MM.1S (cell line): Measurements from ENCODE around the gene PRDM1.
A peak's percentile ranks its signal among the peaks of the same experiment; 100 is the strongest.

Source experiments
- DNase-seq: peaks from one replicate; pipeline ENCODE4 v3.0.0-alpha.2; 2015
- H2AFZ ChIP-seq: fragments of 300-600 bp; sonication (generic); 2 replicates; pipeline ENCODE4 v1.6.0; 2016; ENCODE audit warnings: antibody characterized with exemption, low read length
- H3F3A ChIP-seq: fragments of 300-600 bp; sonication (generic); 2 replicates; pipeline ENCODE4 v1.6.1; 2016; ENCODE audit warnings: mild to moderate bottlenecking, antibody characterized with exemption, low read length, moderate library complexity, mixed read lengths; ENCODE audit not compliant: insufficient read depth
- H3K27ac ChIP-seq: fragments of 300-600 bp; sonication (generic); 2 replicates; pipeline ENCODE4 v1.5.1; 2016; ENCODE audit warnings: mild to moderate bottlenecking, low read length
- H3K27me3 ChIP-seq: fragments of 300-600 bp; sonication (generic); replicated peaks from 2 replicates; pipeline ENCODE4 v1.6.0; 2016; ENCODE audit warnings: low read length; ENCODE audit not compliant: insufficient read depth
- H3K36me3 ChIP-seq: fragments of 300-600 bp; sonication (generic); replicated peaks from 2 replicates; pipeline ENCODE4 v1.6.1; 2016; ENCODE audit warnings: mild to moderate bottlenecking, low read length, mixed read lengths; ENCODE audit not compliant: insufficient read depth
- H3K4me1 ChIP-seq: fragments of 300-600 bp; sonication (generic); 2 replicates; pipeline ENCODE4 v1.6.1; 2016; ENCODE audit warnings: low read length, mixed read lengths
- H3K4me2 ChIP-seq: fragments of 300-600 bp; sonication (generic); 2 replicates; pipeline ENCODE4 v1.6.0; 2016; ENCODE audit warnings: low read depth, low read length
- H3K4me3 ChIP-seq: fragments of 300-600 bp; sonication (generic); 2 replicates; pipeline ENCODE4 v1.5.1; 2016; ENCODE audit warnings: low read length, mixed read lengths
- H3K79me2 ChIP-seq: fragments of 300-600 bp; sonication (generic); 2 replicates; pipeline ENCODE4 v1.6.1; 2016; ENCODE audit warnings: mixed run types, low read length, mixed read lengths
- H3K9ac ChIP-seq: fragments of 300-600 bp; sonication (generic); 2 replicates; pipeline ENCODE4 v1.6.1; 2016; ENCODE audit warnings: low read length, mixed read lengths
- H3K9me2 ChIP-seq: fragments of 300-600 bp; sonication (generic); replicated peaks from 2 replicates; pipeline ENCODE4 v1.6.1; 2016; ENCODE audit warnings: mild to moderate bottlenecking, low read length, mixed read lengths; ENCODE audit not compliant: insufficient read depth
- H3K9me3 ChIP-seq: fragments of 300-600 bp; sonication (generic); replicated peaks from 2 replicates; pipeline ENCODE4 v1.6.1; 2016; ENCODE audit warnings: mild to moderate bottlenecking, low read length, mixed read lengths; ENCODE audit not compliant: insufficient read depth
- H4K20me1 ChIP-seq: fragments of 300-600 bp; sonication (generic); 2 replicates; pipeline ENCODE4 v1.6.1; 2016; ENCODE audit warnings: mild to moderate bottlenecking, low read length, moderate library complexity, mixed read lengths; ENCODE audit not compliant: insufficient read depth
- EZH2 ChIP-seq: fragments of 300-600 bp; sonication (generic); optimal IDR thresholded peaks from 2 replicates; pipeline ENCODE3; 2017; ENCODE audit warnings: low read depth, mild to moderate bottlenecking, antibody characterized with exemption, low read length, mixed read lengths
- EZH2phosphoT487 ChIP-seq: fragments of 300-600 bp; sonication (generic); IDR thresholded peaks from 2 replicates; pipeline ENCODE4 v1.6.1; 2018; ENCODE audit warnings: antibody characterized with exemption, low read length
- TF ChIP-seq, protein P1 (sequence below): fragments of 300-600 bp; sonication (generic); IDR thresholded peaks from 2 replicates; pipeline ENCODE4 v1.5.1; 2016; ENCODE audit warnings: antibody characterized with exemption, low read length, mixed read lengths

PRDM1 gene

DNA sequence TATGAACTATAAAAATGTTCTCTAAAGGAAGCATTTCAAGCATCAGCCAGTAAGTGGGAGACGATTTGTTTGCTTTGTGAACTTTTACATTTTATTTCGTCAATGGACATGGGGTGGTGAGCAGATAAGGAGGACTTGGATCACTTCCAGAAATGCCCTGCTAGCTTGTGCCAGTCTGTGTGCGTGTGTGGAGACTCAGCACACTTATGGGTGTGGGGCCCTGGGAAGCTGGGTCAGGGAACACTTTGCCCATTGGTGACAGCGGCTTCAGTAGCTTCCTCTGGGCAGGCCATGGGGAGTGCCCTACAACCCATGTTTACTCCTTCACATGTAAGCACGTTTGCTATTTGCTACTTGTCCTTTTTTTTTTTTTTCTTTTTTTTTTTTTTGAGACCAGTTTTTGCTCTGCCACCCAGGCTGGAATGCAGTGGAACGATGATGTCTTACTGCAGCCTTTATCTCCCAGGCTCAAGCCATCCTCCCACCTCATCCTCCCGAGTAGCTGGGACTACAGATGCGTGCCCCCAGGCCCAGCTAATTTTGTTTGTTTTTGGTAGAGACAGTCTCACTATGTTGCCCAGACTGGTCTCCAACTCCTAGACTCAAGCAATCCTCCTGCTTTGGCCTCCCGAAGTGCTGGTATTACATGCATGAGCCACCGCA lies 24.2 kb downstream of the PRDM1 start:
- Histone ChIP-seq H3F3A (peaks cover 76% of the 10 kb centered on the region), H3K4me2 (no peak overlapping the region), H2AFZ (no peak overlapping the region), H3K79me2 (peaks cover 34% of the 10 kb centered on the region), H3K9me2 (no peaks in the 10 kb centered on the region), H3K9ac (no peak overlapping the region), H3K9me3 (no peaks in the 10 kb centered on the region), H3K27me3 (no peaks in the 10 kb centered on the region), H4K20me1 (no peaks in the 10 kb centered on the region), H3K27ac (no peak overlapping the region; the same call in 1 of the 2 replicates), H3K4me1 (peaks cover 34% of the 10 kb centered on the region), H3K36me3 (peaks cover 16% of the 10 kb centered on the region), H3K4me3 (no peak overlapping the region)
- TF ChIP-seq EZH2 (no peak), EZH2phosphoT487 (no peak)
- TF ChIP-seq, protein P1, sequence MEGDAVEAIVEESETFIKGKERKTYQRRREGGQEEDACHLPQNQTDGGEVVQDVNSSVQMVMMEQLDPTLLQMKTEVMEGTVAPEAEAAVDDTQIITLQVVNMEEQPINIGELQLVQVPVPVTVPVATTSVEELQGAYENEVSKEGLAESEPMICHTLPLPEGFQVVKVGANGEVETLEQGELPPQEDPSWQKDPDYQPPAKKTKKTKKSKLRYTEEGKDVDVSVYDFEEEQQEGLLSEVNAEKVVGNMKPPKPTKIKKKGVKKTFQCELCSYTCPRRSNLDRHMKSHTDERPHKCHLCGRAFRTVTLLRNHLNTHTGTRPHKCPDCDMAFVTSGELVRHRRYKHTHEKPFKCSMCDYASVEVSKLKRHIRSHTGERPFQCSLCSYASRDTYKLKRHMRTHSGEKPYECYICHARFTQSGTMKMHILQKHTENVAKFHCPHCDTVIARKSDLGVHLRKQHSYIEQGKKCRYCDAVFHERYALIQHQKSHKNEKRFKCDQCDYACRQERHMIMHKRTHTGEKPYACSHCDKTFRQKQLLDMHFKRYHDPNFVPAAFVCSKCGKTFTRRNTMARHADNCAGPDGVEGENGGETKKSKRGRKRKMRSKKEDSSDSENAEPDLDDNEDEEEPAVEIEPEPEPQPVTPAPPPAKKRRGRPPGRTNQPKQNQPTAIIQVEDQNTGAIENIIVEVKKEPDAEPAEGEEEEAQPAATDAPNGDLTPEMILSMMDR, result no peak
- peak; percentile 32 for DNase-seq

DNA sequence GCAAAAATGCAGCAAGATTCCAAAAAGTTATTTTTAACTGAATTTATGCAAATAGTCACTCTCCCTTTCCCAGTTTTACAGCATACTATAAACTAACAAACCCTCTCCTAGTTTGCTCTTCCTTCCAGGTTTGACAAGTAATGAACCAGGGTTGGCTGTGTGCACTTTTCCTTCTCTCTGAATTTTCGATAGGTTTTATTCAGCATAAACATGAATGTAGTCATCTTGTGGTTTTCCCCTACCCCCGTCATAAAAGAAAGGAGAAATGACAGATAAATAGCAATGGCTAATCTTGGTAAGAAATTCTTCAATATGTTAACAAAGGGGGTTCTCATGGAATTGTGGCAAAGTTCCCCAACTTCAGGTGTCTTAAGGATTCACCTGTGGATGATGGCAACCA lies 26.3 kb downstream of the PRDM1 start:
- Histone ChIP-seq H4K20me1 (no peaks in the 10 kb centered on the region), H3K9me3 (no peaks in the 10 kb centered on the region), H3F3A (peaks cover 54% of the 10 kb centered on the region), H3K4me3 (no peak overlapping the region), H3K9me2 (no peaks in the 10 kb centered on the region), H3K27ac (no peak overlapping the region; the same call in 1 of the 2 replicates), H3K36me3 (peaks cover 9% of the 10 kb centered on the region; the same call in 1 of the 2 replicates), H3K9ac (no peak overlapping the region), H3K27me3 (no peaks in the 10 kb centered on the region), H3K4me2 (no peak overlapping the region), H3K79me2 (peaks cover 13% of the 10 kb centered on the region), H3K4me1 (peaks cover 15% of the 10 kb centered on the region), H2AFZ (no peak overlapping the region)
- DNase-seq, result no peak
- no peak for TF ChIP-seq EZH2phosphoT487
- TF ChIP-seq EZH2, result no peak
- TF ChIP-seq, protein P1, result no peak

DNA sequence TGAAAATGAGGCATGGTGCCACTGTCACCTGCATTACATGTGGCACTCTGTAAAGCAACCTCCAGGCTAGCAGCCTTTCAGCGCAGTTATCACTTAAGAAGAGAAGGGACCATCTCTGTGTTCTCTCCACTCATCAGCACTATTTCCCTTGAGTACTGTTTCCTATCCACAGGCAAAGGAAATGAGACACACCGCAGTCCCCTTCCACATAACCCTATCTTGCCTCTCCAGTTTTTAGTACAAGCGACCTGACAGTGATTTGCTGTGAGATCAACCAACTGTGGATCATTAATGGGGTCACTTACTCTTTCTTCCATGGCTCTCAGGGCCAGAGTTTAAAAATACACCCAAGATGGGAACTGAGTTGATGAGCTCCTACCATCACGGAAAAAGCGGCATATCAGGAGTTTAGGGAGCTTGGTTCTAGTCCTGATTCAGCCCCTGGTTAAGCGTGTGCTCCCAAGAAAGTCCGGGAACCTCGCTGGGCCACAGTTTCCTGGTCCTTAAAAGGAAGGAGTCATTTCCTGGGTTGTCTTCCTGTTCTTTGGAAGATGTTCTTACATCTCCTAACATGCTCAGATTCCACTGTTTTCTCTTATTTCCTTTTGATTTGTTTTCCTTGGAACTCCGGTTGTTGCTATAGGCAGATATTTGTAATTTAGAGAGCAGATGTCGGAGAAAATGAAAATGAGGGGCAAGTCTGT lies 27.3 kb downstream of the PRDM1 start:
- no peak overlapping the region for H2AFZ ChIP-seq
- H3F3A ChIP-seq, result peaks cover 44% of the 10 kb centered on the region
- H3K4me3 ChIP-seq, result no peak overlapping the region
- H3K27ac ChIP-seq, result no peak overlapping the region
- H3K4me2 ChIP-seq, result no peak overlapping the region
- 0 out of 2 replicates have a peak, but pooled peaks cover 3% of the 10 kb centered on the region for H3K36me3 ChIP-seq
- no peaks in the 10 kb centered on the region for H3K9me2 ChIP-seq
- H3K79me2 ChIP-seq, result peaks cover 3% of the 10 kb centered on the region
- no peak for DNase-seq
- TF ChIP-seq, protein P1, result no peak
- TF ChIP-seq EZH2phosphoT487 (no peak), EZH2 (no peak)
- H3K27me3 ChIP-seq, result no peaks in the 10 kb centered on the region
- peaks cover 6% of the 10 kb centered on the region for H3K4me1 ChIP-seq
- no peak overlapping the region for H3K9ac ChIP-seq
- no peaks in the 10 kb centered on the region for H3K9me3 ChIP-seq
- H4K20me1 ChIP-seq, result no peaks in the 10 kb centered on the region
